Measurements from ENCODE around the gene SMIM32.

The SMIM32 gene

DNA sequence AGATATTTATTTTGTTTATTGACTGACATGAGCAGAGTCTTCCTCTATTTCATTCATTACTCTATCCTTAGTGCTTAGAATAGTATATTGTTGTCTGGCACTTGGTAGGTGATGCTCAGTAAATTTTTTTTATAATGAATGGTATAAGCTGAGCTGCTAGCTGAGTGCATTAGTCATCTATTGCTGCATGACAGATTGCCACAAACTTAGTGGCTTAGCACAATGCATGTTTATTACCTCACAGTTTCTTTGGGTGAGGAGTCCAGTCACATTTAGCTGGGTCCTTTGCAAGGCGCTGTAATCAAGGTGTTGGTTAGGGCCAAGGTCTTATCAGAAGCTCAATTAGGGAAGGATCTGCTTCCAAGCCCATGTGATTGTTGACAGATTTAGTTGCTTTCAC lies 37.2 kb downstream of the SMIM32 start:
- no peak for TF ChIP-seq Cebpa-rat (IDR thresholded peaks at IDR 0.05)
- Histone ChIP-seq H3K4me2 (no peak overlapping the region), H3K9me3 (replicated peaks in 1 of 11) (peaks cover 0 to 6% (median 0%) of the 10 kb centered on the region in 11 experiments; a peak in 2 of 22 replicates), H4K20me1 (peaks cover 29 to 96% (median 61%) of the 10 kb centered on the region in 11 experiments; a peak in 18 of 22 replicates), H3K36me3 (peaks cover 69 to 100% (median 87%) of the 10 kb centered on the region in 11 experiments), H3K27me3 (no peaks in the 10 kb centered on the region), H3K4me3 (no peak overlapping the region), H3K4me1 (0 out of 20 replicates have a peak, but pooled peaks cover 0 to 5% (median 0%) of the 10 kb centered on the region in 10 experiments), H3K27ac (no peak overlapping the region), H3K9ac (no peak overlapping the region)

DNA sequence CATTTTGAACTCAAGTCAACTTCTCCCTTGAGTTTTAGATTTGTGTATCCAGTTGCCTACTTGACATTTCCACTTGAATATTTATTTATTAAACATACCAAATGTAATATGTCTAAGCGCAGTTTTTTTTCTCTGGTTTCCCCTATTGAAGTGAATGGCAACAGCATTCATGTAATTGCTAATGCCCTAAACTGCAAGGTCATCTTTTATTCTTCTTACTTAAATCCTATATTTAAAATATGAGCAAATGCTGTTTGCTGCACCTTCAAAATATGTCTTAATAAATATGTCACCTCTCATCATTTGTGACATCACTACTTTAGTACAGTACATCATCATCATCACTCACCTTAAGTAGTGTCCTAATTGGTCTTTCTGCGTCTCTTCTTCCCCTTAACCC lies 37.9 kb downstream of the SMIM32 start:
- no peaks in the 10 kb centered on the region for H3K27me3 ChIP-seq
- no peak overlapping the region for H3K9ac ChIP-seq
- H3K9me3 ChIP-seq (replicated peaks in 1 of 11): peaks cover 0 to 6% (median 0%) of the 10 kb centered on the region in 11 experiments; a peak in 2 of 22 replicates
- peaks cover 27 to 96% (median 61%) of the 10 kb centered on the region in 11 experiments; a peak in 18 of 22 replicates for H4K20me1 ChIP-seq
- 0 out of 20 replicates have a peak, but pooled peaks cover 0 to 5% (median 0%) of the 10 kb centered on the region in 10 experiments for H3K4me1 ChIP-seq
- H3K36me3 ChIP-seq: peaks cover 63 to 100% (median 84%) of the 10 kb centered on the region in 11 experiments
- no peak overlapping the region for H3K4me2 ChIP-seq
- no peak overlapping the region for H3K27ac ChIP-seq
- H3K4me3 ChIP-seq: no peak overlapping the region
- TF ChIP-seq Cebpa-rat (IDR thresholded peaks at IDR 0.05): no peak

DNA sequence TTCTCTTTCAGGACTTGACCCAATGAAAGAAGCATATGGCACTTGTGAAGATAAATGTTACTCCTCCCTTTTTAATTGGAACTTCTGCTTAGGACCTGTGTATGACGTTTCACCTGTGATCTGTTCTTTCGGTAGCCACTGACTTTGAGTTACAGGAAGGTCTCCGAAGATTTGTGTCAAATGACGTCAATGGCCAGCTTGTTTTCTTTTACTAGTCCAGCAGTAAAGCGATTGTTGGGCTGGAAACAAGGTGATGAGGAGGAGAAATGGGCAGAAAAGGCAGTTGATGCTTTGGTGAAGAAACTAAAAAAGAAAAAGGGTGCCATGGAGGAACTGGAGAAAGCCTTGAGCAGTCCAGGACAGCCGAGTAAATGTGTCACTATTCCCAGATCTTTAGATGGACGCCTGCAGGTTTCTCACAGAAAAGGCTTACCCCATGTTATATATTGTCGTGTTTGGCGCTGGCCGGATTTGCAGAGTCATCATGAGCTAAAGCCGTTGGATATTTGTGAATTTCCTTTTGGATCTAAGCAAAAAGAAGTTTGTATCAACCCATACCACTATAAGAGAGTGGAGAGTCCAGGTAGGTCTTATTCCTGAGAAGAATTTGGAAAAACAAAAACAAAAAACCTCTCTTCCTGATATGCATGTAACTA lies 39.3 kb downstream of the SMIM32 start:
- peaks cover 0 to 6% (median 0%) of the 10 kb centered on the region in 11 experiments; a peak in 2 of 22 replicates for H3K9me3 ChIP-seq (replicated peaks in 1 of 11)
- peaks cover 0 to 12% (median 0%) of the 10 kb centered on the region in 10 experiments; a peak in 1 of 20 replicates for H3K4me1 ChIP-seq
- TF ChIP-seq Cebpa-rat (IDR thresholded peaks at IDR 0.05): no peak
- peaks cover 69 to 100% (median 79%) of the 10 kb centered on the region in 11 experiments for H3K36me3 ChIP-seq
- no peaks in the 10 kb centered on the region for H3K27me3 ChIP-seq
- H3K4me3 ChIP-seq: no peak overlapping the region
- H3K27ac ChIP-seq: no peak overlapping the region
- H4K20me1 ChIP-seq: peaks cover 27 to 96% (median 66%) of the 10 kb centered on the region in 11 experiments; a peak in 18 of 22 replicates
- H3K9ac ChIP-seq: no peak overlapping the region
- H3K4me2 ChIP-seq: no peak overlapping the region

DNA sequence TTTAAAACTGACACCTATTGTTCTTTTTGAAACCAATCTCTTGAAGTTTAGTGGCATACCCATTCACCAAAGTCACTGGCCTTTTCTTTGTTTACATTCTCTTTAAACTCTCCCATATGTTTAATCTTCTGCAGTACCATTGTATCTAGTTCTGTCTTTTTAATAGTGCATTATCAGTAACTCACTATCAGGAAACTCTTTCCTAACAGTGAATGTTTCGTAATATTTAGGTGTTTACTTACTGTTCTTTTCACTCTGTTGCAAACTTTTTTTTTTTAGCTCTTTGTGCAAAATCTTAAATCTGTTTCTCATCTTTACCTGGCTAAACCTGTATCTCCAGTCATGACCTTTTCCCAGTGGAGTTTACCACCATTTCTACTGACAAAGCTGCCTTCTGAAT lies 43.1 kb downstream of the SMIM32 start:
- Histone ChIP-seq H3K4me3 (no peak overlapping the region), H3K27ac (no peak overlapping the region)

DNA sequence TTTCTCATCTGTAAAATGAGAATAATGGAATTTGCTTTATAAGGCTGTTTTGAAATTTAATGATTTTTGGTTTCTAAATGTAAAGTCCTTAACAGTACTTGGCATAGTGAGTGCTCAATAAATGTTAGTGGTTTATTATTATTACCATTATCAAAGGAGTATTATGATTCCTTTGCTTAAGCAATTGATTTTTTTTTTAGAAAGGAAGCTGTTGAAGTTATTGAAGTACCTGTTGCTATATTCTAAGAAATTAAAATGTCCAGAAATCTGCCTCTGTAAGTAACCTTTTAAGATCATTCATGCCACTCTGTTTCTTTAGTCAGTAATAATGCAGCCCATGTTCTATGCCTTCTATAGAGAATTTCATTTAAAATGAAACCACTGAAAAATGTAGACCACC lies 45.3 kb downstream of the SMIM32 start:
- H3K27ac ChIP-seq: no peak overlapping the region
- peaks cover 16 to 46% (median 22%) of the 10 kb centered on the region in 11 experiments; a peak in 18 of 22 replicates for H3K36me3 ChIP-seq
- no peaks in the 10 kb centered on the region for H3K27me3 ChIP-seq
- no peak overlapping the region for H3K4me2 ChIP-seq
- no peak for TF ChIP-seq Cebpa-rat (IDR thresholded peaks at IDR 0.05)
- no peaks in the 10 kb centered on the region for H3K9me3 ChIP-seq (replicated peaks in 1 of 11)
- H3K4me3 ChIP-seq: no peak overlapping the region
- peaks cover 0 to 18% (median 10%) of the 10 kb centered on the region in 10 experiments; a peak in 12 of 20 replicates for H3K4me1 ChIP-seq
- H4K20me1 ChIP-seq: peaks cover 59 to 100% (median 99%) of the 10 kb centered on the region in 11 experiments
- H3K9ac ChIP-seq: no peak overlapping the region

More for the DNA sequence above, 43.1 kb downstream of the SMIM32 start:
- no peak for TF ChIP-seq Cebpa-rat (IDR thresholded peaks at IDR 0.05)
- Histone ChIP-seq H3K36me3 (peaks cover 38 to 68% (median 44%) of the 10 kb centered on the region in 11 experiments), H3K4me1 (peaks cover 0 to 7% (median 2%) of the 10 kb centered on the region in 10 experiments; a peak in 2 of 20 replicates), H3K9me3 (replicated peaks in 1 of 11) (no peaks in the 10 kb centered on the region), H3K4me2 (peak overlapping the region in 1 of 11 experiments; percentile 10; a peak in 1 of 22 replicates), H3K27me3 (no peaks in the 10 kb centered on the region), H3K9ac (no peak overlapping the region), H4K20me1 (peaks cover 44 to 100% (median 92%) of the 10 kb centered on the region in 11 experiments; a peak in 19 of 22 replicates)

DNA sequence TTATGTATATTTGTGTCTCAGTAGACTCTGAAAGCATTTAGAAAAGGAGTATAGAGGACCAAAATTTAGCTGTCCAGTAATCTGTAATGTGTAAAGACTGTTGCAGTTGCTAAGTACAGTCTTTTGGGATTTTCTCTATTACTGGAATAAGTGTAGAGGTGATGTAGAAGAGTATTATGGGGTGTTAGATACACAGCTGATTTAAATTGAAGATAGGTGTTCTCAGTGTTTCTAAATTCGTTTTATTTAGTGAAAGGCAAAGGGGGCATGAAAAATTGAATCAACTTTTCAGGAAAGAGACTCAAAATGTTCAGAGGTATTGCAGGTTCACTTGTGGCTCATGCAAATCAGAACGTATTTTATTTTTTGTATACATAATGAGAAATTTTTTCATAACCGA lies 46.8 kb downstream of the SMIM32 start:
- Histone ChIP-seq H4K20me1 (peaks cover 59 to 100% (median 99%) of the 10 kb centered on the region in 11 experiments), H3K9ac (no peak overlapping the region), H3K4me3 (no peak overlapping the region), H3K27ac (no peak overlapping the region), H3K4me2 (no peak overlapping the region), H3K9me3 (replicated peaks in 1 of 11) (no peaks in the 10 kb centered on the region), H3K4me1 (peaks cover 0 to 21% (median 10%) of the 10 kb centered on the region in 10 experiments; a peak in 12 of 20 replicates), H3K36me3 (peaks cover 2 to 31% (median 9%) of the 10 kb centered on the region in 11 experiments; a peak in 12 of 22 replicates), H3K27me3 (no peaks in the 10 kb centered on the region)
- TF ChIP-seq Cebpa-rat (IDR thresholded peaks at IDR 0.05): no peak

DNA sequence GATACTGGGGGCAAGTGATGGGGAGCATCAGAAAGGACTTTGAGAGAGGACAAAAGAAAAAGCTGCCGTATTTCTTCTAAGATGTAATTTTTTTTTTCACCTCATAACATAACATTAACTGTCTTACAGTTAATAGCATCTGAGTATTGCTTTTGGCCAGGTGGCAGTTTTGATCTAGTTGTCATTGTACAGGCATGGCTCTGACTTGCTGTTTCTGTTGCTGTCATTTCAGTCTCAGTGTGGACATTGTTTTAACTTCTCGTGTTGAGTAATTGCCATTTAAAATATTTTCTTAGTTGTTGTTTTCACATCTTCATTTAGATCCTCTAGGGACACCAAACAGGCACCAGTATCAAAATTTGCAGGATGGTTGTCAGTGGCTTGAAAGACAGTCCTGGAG lies 47.9 kb downstream of the SMIM32 start:
- H3K27ac ChIP-seq: no peak overlapping the region
- TF ChIP-seq Cebpa-rat (IDR thresholded peaks at IDR 0.05): no peak
- H3K4me3 ChIP-seq: no peak overlapping the region
- H3K36me3 ChIP-seq: peaks cover 0 to 24% (median 10%) of the 10 kb centered on the region in 11 experiments; a peak in 12 of 22 replicates
- H3K9ac ChIP-seq: no peak overlapping the region
- peaks cover 0 to 22% (median 10%) of the 10 kb centered on the region in 10 experiments; a peak in 12 of 20 replicates for H3K4me1 ChIP-seq
- no peaks in the 10 kb centered on the region for H3K27me3 ChIP-seq
- H3K4me2 ChIP-seq: no peak overlapping the region
- peaks cover 70 to 100% (median 99%) of the 10 kb centered on the region in 11 experiments for H4K20me1 ChIP-seq
- no peaks in the 10 kb centered on the region for H3K9me3 ChIP-seq (replicated peaks in 1 of 11)

DNA sequence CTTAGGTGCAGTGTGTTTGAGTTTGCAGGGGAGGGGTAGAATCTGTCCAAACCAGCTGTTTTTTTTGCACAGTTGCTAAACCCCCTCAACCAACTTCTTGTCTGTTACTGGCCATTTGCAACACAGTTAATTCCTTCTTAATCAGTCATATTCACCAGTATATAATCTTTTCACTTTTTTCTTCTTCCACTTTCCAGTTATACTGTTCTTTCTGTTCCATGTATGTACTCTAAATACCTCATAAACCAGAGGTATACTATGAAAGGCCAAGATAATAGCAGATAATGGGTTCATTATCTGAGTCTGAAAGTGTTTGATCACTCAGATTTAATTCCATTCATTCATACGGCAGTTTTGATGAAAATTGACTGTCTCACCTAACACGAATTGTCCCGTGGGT lies 49.2 kb downstream of the SMIM32 start:
- H3K4me3 ChIP-seq: no peak overlapping the region
- peaks cover 82 to 100% (median 100%) of the 10 kb centered on the region in 11 experiments for H4K20me1 ChIP-seq
- H3K9ac ChIP-seq: no peak overlapping the region
- TF ChIP-seq Cebpa-rat (IDR thresholded peaks at IDR 0.05): no peak
- H3K27ac ChIP-seq: no peak overlapping the region
- no peaks in the 10 kb centered on the region for H3K27me3 ChIP-seq
- H3K9me3 ChIP-seq (replicated peaks in 1 of 11): no peaks in the 10 kb centered on the region
- H3K36me3 ChIP-seq: peaks cover 0 to 24% (median 14%) of the 10 kb centered on the region in 11 experiments; a peak in 12 of 22 replicates
- no peak overlapping the region; a peak in 1 of 22 replicates for H3K4me2 ChIP-seq
- H3K4me1 ChIP-seq: peaks cover 0 to 18% (median 8%) of the 10 kb centered on the region in 10 experiments; a peak in 11 of 20 replicates

DNA sequence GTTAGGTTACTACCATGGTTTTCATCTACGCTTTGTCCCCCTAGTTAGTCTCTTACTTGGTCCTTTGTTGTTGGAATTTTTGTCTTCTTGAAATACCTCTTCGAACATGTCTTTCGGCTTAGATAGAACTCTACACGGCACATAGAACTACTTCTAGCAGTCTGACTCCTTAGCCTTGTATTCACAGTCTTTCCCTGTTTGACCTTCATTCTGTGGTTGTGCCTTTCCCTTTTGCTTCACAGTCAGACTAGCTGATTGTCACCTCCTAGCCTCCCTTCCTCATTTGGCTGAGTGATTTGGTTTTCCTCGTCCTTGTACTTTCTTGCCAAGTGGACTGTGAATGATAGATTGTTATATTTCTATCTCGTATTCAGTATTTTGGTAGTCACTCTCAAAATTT lies 49.6 kb downstream of the SMIM32 start:
- Histone ChIP-seq H3K27me3 (no peaks in the 10 kb centered on the region), H3K9me3 (replicated peaks in 1 of 11) (no peaks in the 10 kb centered on the region), H3K4me2 (peak overlapping the region in 1 of 11 experiments; percentile 4; a peak in 2 of 22 replicates), H3K4me1 (peaks cover 0 to 18% (median 8%) of the 10 kb centered on the region in 10 experiments; a peak in 11 of 20 replicates), H3K9ac (no peak overlapping the region), H4K20me1 (peaks cover 85 to 100% (median 100%) of the 10 kb centered on the region in 11 experiments), H3K4me3 (no peak overlapping the region), H3K27ac (no peak overlapping the region), H3K36me3 (peaks cover 3 to 24% (median 14%) of the 10 kb centered on the region in 11 experiments; a peak in 12 of 22 replicates)
- no peak for TF ChIP-seq Cebpa-rat (IDR thresholded peaks at IDR 0.05)
